ENCODE results near the gene HTR4. TPM values are rescaled to one million over a fixed set of nuclear protein-coding genes. Genes with fewer than 3 reads are reported as not detected.
"Not testable (repeated sequence)": the region's sequence is repeated elsewhere in the genome, so short reads cannot be mapped to it uniquely, and the experiment has no call there.

The HTR4 gene
- polyA plus RNA-seq, 2 of the 4 experiments (the other 2 are of a cell fraction) = not detected

DNA sequence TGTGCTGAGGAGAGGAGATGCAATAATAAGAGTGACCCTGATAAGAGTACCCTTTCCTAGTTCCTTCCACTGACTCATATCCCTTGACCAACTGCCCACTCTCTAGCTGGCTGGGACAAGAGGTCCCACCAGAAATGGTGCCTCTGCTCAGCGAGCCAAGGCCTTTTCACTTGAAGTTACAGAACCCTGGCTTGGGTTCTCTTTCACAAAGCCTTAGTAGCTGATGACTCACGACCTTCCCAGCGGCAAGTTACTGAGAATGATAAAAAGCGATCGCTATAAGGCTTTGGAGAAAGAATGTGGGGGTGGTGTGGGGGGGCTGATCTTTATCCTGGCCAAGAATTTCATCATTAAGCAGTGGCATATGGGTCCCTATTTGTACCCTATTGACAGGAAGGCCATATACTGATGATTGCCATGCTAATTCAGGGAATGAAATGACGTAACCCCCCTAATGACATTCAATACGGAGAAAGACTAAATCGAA, 180.3 kb downstream of the HTR4 start:
- POLR2A ChIA-PET = no interaction called here
- Histone ChIP-seq H3K4me1 (no peaks in the 10 kb centered on the region), H3K4me2 (no peak overlapping the region), H3K4me3 (no peak overlapping the region), H3K27ac (no peak overlapping the region), H3K9me3 (no peaks in the 10 kb centered on the region)
- 47% methylated on average over 8 of the region's 8 CpGs for WGBS (ENCODE audit: missing lambda C conversion rate)
- CTCF ChIA-PET = interaction anchor here (2.1 kb wide), 1 partner anchor 9 kb away, joined by 14 read pairs; no protein-coding TSS in a partner anchor
- no peak for FAIRE-seq
- no peak for TF ChIP-seq CHD4 (IDR thresholded peaks at IDR 0.05; ENCODE audit: borderline replicate concordance)
- TF ChIP-seq ESRRA (IDR thresholded peaks at IDR 0.05; ENCODE audit: borderline replicate concordance, low read length) = no peak
- TF ChIP-seq, protein P1, sequence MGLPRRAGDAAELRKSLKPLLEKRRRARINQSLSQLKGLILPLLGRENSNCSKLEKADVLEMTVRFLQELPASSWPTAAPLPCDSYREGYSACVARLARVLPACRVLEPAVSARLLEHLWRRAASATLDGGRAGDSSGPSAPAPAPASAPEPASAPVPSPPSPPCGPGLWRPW (IDR thresholded peaks at IDR 0.05) = no peak
- no peak for TF ChIP-seq NPAS2 (CRISPR knock-in tag; IDR thresholded peaks at IDR 0.05; ENCODE audit: borderline replicate concordance)
- TF ChIP-seq ZNF302 (CRISPR knock-in tag; IDR thresholded peaks at IDR 0.05) = no peak
- TF ChIP-seq NFE2L2 (conservative IDR thresholded peaks at IDR 0.05; ENCODE audit: low read length) = no peak
- TF ChIP-seq HOXB13 (CRISPR knock-in tag; IDR thresholded peaks at IDR 0.05; ENCODE audit: low read depth) = no peak
- TF ChIP-seq FOXS1 (CRISPR knock-in tag; IDR thresholded peaks at IDR 0.05) = no peak
- no peak for TF ChIP-seq RCOR1 (IDR thresholded peaks at IDR 0.05; ENCODE audit: low read depth, low read length)
- TF ChIP-seq, protein P2, sequence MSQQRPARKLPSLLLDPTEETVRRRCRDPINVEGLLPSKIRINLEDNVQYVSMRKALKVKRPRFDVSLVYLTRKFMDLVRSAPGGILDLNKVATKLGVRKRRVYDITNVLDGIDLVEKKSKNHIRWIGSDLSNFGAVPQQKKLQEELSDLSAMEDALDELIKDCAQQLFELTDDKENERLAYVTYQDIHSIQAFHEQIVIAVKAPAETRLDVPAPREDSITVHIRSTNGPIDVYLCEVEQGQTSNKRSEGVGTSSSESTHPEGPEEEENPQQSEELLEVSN (IDR thresholded peaks at IDR 0.05; ENCODE audit: borderline replicate concordance, low read depth) = no peak
- no peak for TF ChIP-seq HDAC2 (IDR thresholded peaks at IDR 0.05)
- DNase-seq (ENCODE audit: low read depth in 1 of 2, low spot score in 1 of 2) = no peak
- ATAC-seq = no peak

DNA sequence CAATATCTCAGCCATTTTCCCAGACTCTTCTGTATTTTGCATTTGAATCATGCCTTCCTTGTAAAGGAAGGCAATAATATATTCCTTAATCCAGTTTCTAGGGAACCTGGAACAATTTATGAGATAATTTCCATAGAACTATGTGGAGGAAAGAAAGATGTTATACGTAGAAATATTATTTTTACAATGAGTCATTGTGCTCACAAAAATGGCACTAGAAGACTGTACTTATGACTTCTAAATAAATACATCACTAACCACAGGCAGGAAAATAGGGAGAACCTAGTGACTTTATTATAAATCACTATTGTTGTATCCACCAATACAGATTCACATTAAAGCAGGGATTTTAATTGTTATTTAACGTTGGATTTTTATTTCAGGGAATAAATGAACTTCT, 182.9 kb downstream of the HTR4 start:
- no peak for TF ChIP-seq POLR2A (IDR thresholded peaks at IDR 0.05; ENCODE audit: low read length)
- TF ChIP-seq JUN (IDR thresholded peaks at IDR 0.05) = no peak
- Histone ChIP-seq H3K4me3 (no peak overlapping the region), H3K9me3 (no peaks in the 10 kb centered on the region), H3K4me1 (no peaks in the 10 kb centered on the region), H3K27ac (no peak overlapping the region), H3K4me2 (no peak overlapping the region)
- ChIA-PET CTCF (no interaction called here), POLR2A (no interaction called here)
- DNase-seq (ENCODE audit: low read depth in 1 of 2, low spot score in 1 of 2) (no peak), FAIRE-seq (no peak), ATAC-seq (no peak)
- 3% methylated on average over 2 of the region's 2 CpGs for WGBS (ENCODE audit: missing lambda C conversion rate)

DNA sequence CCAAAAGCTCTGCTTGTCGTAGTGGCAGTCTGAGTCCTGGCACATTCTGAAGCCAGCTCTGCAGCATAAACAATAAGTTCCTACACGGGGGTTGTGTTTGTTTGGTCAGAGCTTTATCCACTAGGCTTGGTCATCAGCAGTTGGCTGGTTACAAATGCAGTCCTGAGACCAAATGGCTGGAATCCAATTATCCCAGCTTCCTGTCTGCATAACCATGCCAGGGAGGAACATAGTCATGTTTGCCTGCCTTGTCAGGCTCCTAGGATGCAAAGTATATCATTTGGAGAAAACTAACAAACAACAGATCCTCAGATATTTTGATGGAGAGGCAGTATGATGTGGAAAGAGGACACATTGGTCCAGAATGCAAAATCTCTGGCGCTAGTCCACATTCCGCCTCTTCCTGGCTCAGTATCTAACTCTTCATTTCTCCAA, 184.8 kb downstream of the HTR4 start:
- FAIRE-seq = no peak
- Histone ChIP-seq H3K4me3 (no peak overlapping the region), H3K4me1 (no peaks in the 10 kb centered on the region), H3K4me2 (no peak overlapping the region), H3K9me3 (no peaks in the 10 kb centered on the region), H3K27ac (no peak overlapping the region)
- no peak for ATAC-seq
- CTCF ChIA-PET = interaction anchor here (1.4 to 3.3 kb wide), 3 partner anchors 14 to 261 kb away, joined by 3 to 26 read pairs (median 4); no protein-coding TSS in a partner anchor
- WGBS (ENCODE audit: missing lambda C conversion rate) = 43% methylated on average over 4 of the region's 4 CpGs
- no peak for DNase-seq (ENCODE audit: low read depth in 1 of 2, low spot score in 1 of 2)
- POLR2A ChIA-PET = no interaction called here
- TF ChIP-seq ZNF302 (CRISPR knock-in tag; IDR thresholded peaks at IDR 0.05) (no peak), POLR2AphosphoS2 (conservative IDR thresholded peaks at IDR 0.05; ENCODE audit: low read length) (no peak), TP53 (CRISPR knock-in tag; IDR thresholded peaks at IDR 0.05) (no peak), ZFP36 (IDR thresholded peaks at IDR 0.05; ENCODE audit: borderline replicate concordance, partially characterized antibody) (no peak), CBX8 (IDR thresholded peaks at IDR 0.05) (no peak), FOSB (CRISPR knock-in tag; IDR thresholded peaks at IDR 0.05) (no peak), ZC3H11A (IDR thresholded peaks at IDR 0.05) (no peak), RARB (CRISPR knock-in tag; IDR thresholded peaks at IDR 0.05) (no peak)
- TF ChIP-seq, protein P3, sequence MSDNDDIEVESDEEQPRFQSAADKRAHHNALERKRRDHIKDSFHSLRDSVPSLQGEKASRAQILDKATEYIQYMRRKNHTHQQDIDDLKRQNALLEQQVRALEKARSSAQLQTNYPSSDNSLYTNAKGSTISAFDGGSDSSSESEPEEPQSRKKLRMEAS (IDR thresholded peaks at IDR 0.05) = no peak
- TF ChIP-seq, protein P4, sequence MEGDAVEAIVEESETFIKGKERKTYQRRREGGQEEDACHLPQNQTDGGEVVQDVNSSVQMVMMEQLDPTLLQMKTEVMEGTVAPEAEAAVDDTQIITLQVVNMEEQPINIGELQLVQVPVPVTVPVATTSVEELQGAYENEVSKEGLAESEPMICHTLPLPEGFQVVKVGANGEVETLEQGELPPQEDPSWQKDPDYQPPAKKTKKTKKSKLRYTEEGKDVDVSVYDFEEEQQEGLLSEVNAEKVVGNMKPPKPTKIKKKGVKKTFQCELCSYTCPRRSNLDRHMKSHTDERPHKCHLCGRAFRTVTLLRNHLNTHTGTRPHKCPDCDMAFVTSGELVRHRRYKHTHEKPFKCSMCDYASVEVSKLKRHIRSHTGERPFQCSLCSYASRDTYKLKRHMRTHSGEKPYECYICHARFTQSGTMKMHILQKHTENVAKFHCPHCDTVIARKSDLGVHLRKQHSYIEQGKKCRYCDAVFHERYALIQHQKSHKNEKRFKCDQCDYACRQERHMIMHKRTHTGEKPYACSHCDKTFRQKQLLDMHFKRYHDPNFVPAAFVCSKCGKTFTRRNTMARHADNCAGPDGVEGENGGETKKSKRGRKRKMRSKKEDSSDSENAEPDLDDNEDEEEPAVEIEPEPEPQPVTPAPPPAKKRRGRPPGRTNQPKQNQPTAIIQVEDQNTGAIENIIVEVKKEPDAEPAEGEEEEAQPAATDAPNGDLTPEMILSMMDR (IDR thresholded peaks at IDR 0.05) = no peak

DNA sequence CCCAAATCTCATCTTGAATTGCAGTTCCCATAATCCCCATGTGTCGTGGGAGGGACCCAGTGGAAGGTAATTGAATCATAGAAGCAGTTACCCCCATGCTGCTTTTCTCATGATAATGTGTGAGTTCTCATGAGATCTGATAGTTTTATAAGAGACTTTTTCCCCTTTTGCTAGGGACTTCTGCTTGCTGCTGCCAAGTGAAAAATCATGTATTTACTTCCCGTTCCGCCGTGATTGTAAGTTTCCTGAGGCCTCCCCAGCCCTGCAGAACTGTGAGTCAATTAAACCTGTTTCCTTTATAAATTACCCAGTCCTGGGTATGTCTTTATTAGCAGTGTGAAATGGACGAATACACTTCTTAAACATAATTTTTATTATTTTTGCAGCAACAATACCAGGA, 185.6 kb downstream of the HTR4 start:
- DNase-seq (ENCODE audit: low read depth in 1 of 2, low spot score in 1 of 2); H3K4me1 ChIP-seq; POLR2A ChIA-PET; H3K4me3 ChIP-seq; ATAC-seq; H3K9me3 ChIP-seq; H3K27ac ChIP-seq; FAIRE-seq; H3K4me2 ChIP-seq: not testable (repeated sequence)
- 63% methylated on average over 5 of the region's 5 CpGs for WGBS (ENCODE audit: missing lambda C conversion rate)
- CTCF ChIA-PET = interaction anchor here (3.3 kb wide), 1 partner anchor 14 kb away, joined by 26 read pairs; no protein-coding TSS in a partner anchor
